Measurements from ENCODE around the gene DNAH2. TPM values are rescaled to one million over a fixed set of nuclear protein-coding genes. Genes with fewer than 3 reads are reported as not detected.

The DNAH2 gene
- total and polyA plus RNA-seq, 2 of the 13 experiments (the other 11 are each of a cell fraction or from before 2014, with no cell fraction given): not detected

DNA sequence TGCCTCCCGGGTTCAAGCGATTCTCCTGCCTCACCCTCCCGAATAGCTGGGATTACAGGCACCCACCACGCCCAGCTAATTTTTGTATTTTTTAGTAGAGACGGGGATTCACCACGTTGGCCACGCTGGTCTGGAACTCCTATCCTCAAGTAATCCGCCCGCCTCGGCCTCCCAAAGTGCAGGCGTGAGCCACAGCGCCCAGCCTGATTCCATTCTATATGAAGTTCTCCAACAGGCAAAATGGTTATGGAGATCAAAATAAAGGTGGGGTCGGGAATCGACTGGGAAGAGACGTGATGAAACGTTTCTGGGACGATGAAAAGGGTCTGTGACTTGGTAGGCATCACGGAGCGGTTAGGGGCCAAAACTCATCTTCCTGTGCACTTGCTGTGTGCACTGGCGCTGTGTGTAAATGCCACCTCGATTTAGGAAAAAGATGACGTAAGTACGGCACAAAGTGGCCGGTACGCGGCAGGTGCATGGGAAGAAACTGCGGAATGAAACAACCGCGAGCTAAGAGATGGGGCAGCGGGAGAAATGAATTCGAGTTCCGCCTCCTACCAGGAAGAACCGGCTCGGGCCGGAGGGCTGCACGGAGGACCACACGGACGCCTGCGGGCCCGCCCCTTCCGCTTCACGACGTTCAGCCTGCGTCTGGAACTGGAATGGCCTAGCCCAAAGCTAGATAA, 31.9 kb upstream of the DNAH2 start (continued):
- TF ChIP-seq ZFP90 (CRISPR knock-in tag; IDR thresholded peaks at IDR 0.05; ENCODE audit: borderline replicate concordance) (no peak), ETV6 (CRISPR knock-in tag; conservative IDR thresholded peaks at IDR 0.05) (0 out of 2 replicates have a peak, but pooled peaks have one; percentile 48), ZNF17 (CRISPR knock-in tag; IDR thresholded peaks at IDR 0.05) (no peak), ZNF292 (CRISPR knock-in tag; IDR thresholded peaks at IDR 0.05; ENCODE audit: borderline replicate concordance, low read depth) (no peak), ZFP36L2 (CRISPR knock-in tag; IDR thresholded peaks at IDR 0.05) (no peak), GZF1 (CRISPR knock-in tag; IDR thresholded peaks at IDR 0.05) (no peak), TGIF2 (CRISPR knock-in tag; IDR thresholded peaks at IDR 0.05) (0 out of 2 replicates have a peak, but pooled peaks have one; percentile 10), NR2F1 (CRISPR knock-in tag; IDR thresholded peaks at IDR 0.05) (no peak), KDM5B (CRISPR knock-in tag; IDR thresholded peaks at IDR 0.05; ENCODE audit: borderline replicate concordance) (peak; percentile 52; the same call in 1 of the 2 replicates), ZKSCAN5 (CRISPR knock-in tag; IDR thresholded peaks at IDR 0.05) (no peak), RBFOX2 (IDR thresholded peaks at IDR 0.05; ENCODE audit: low read depth, low read length) (no peak), MED1 (CRISPR knock-in tag; IDR thresholded peaks at IDR 0.05) (no peak), GTF3A (CRISPR knock-in tag; conservative IDR thresholded peaks at IDR 0.05) (no peak), KLF11 (CRISPR knock-in tag; IDR thresholded peaks at IDR 0.05) (no peak), ARNT (IDR thresholded peaks at IDR 0.05) (no peak), FOSL2 (CRISPR knock-in tag; IDR thresholded peaks at IDR 0.05) (no peak), AGO2 (optimal IDR thresholded peaks at IDR 0.05; ENCODE audit: low read depth, low read length) (no peak)
- TF ChIP-seq, protein P1, sequence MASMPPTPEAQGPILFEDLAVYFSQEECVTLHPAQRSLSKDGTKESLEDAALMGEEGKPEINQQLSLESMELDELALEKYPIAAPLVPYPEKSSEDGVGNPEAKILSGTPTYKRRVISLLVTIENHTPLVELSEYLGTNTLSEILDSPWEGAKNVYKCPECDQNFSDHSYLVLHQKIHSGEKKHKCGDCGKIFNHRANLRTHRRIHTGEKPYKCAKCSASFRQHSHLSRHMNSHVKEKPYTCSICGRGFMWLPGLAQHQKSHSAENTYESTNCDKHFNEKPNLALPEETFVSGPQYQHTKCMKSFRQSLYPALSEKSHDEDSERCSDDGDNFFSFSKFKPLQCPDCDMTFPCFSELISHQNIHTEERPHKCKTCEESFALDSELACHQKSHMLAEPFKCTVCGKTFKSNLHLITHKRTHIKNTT (CRISPR knock-in tag; IDR thresholded peaks at IDR 0.05): no peak
- TF ChIP-seq, protein P2, sequence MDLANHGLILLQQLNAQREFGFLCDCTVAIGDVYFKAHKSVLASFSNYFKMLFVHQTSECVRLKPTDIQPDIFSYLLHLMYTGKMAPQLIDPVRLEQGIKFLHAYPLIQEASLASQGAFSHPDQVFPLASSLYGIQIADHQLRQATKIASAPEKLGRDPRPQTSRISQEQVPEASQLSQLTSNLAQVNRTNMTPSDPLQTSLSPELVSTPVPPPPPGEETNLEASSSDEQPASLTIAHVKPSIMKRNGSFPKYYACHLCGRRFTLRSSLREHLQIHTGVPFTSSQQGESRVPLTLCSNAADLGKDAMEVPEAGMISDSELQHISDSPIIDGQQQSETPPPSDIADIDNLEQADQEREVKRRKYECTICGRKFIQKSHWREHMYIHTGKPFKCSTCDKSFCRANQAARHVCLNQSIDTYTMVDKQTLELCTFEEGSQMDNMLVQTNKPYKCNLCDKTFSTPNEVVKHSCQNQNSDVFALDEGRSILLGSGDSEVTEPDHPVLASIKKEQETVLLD (CRISPR knock-in tag; IDR thresholded peaks at IDR 0.05; ENCODE audit: low read depth): no peak
- TF ChIP-seq, protein P3, sequence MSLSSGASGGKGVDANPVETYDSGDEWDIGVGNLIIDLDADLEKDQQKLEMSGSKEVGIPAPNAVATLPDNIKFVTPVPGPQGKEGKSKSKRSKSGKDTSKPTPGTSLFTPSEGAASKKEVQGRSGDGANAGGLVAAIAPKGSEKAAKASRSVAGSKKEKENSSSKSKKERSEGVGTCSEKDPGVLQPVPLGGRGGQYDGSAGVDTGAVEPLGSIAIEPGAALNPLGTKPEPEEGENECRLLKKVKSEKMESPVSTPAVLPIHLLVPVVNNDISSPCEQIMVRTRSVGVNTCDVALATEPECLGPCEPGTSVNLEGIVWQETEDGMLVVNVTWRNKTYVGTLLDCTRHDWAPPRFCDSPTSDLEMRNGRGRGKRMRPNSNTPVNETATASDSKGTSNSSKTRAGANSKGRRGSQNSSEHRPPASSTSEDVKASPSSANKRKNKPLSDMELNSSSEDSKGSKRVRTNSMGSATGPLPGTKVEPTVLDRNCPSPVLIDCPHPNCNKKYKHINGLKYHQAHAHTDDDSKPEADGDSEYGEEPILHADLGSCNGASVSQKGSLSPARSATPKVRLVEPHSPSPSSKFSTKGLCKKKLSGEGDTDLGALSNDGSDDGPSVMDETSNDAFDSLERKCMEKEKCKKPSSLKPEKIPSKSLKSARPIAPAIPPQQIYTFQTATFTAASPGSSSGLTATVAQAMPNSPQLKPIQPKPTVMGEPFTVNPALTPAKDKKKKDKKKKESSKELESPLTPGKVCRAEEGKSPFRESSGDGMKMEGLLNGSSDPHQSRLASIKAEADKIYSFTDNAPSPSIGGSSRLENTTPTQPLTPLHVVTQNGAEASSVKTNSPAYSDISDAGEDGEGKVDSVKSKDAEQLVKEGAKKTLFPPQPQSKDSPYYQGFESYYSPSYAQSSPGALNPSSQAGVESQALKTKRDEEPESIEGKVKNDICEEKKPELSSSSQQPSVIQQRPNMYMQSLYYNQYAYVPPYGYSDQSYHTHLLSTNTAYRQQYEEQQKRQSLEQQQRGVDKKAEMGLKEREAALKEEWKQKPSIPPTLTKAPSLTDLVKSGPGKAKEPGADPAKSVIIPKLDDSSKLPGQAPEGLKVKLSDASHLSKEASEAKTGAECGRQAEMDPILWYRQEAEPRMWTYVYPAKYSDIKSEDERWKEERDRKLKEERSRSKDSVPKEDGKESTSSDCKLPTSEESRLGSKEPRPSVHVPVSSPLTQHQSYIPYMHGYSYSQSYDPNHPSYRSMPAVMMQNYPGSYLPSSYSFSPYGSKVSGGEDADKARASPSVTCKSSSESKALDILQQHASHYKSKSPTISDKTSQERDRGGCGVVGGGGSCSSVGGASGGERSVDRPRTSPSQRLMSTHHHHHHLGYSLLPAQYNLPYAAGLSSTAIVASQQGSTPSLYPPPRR (CRISPR knock-in tag; IDR thresholded peaks at IDR 0.05; ENCODE audit: borderline replicate concordance): no peak
- TF ChIP-seq, protein P4, sequence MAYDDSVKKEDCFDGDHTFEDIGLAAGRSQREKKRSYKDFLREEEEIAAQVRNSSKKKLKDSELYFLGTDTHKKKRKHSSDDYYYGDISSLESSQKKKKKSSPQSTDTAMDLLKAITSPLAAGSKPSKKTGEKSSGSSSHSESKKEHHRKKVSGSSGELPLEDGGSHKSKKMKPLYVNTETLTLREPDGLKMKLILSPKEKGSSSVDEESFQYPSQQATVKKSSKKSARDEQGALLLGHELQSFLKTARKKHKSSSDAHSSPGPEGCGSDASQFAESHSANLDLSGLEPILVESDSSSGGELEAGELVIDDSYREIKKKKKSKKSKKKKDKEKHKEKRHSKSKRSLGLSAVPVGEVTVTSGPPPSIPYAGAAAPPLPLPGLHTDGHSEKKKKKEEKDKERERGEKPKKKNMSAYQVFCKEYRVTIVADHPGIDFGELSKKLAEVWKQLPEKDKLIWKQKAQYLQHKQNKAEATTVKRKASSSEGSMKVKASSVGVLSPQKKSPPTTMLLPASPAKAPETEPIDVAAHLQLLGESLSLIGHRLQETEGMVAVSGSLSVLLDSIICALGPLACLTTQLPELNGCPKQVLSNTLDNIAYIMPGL (CRISPR knock-in tag; IDR thresholded peaks at IDR 0.05; ENCODE audit: borderline replicate concordance in 1 of 2, low read depth in 1 of 2): peak in 1 of 2 experiments; percentile 17; a peak in 2 of 4 replicates
